KBM-7 (cell line): ENCODE data around the gene ANKRD10.

Experiments
- DNase-seq: peaks from one replicate; pipeline ENCODE4 v3.0.0-alpha.2; 2015
- in situ Hi-C: fragments of 300-500 bp; cut with MboI; formaldehyde crosslinking; loops from 2 replicates; pipeline ENCODE4 v1.14.3; 2020; ENCODE audit warnings: low sequenced_read_pairs, low pct_unique_long_range_greater_than_20kb, mixed read lengths

ANKRD10 gene

GRCh38 chr13:110921209-110921608, 6.3 kb upstream of the ANKRD10 start:
- in situ Hi-C loops, result no loop called here
- DNase-seq, result no peak

DNA sequence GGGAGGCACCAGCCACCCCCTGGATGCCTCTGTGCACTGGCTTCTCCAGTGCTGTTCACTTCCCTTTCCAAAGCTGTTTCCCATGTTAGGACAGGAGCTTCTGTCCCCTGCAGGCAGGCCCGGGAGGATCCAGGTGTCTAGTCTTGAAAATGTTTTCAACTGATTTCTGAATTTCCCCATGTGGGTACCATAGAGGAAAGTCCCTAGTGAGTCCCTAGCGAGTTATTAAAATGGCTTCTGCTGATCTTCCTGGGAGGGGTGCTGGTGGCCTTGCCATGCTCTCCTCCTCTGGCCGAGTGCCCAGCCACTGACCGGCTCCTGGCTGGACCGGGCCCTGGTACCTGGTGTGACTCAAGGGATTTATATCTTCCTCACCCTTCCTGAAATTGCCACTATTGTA, 5.2 kb upstream of the ANKRD10 start:
- in situ Hi-C loops, result no loop called here
- no peak for DNase-seq

DNA sequence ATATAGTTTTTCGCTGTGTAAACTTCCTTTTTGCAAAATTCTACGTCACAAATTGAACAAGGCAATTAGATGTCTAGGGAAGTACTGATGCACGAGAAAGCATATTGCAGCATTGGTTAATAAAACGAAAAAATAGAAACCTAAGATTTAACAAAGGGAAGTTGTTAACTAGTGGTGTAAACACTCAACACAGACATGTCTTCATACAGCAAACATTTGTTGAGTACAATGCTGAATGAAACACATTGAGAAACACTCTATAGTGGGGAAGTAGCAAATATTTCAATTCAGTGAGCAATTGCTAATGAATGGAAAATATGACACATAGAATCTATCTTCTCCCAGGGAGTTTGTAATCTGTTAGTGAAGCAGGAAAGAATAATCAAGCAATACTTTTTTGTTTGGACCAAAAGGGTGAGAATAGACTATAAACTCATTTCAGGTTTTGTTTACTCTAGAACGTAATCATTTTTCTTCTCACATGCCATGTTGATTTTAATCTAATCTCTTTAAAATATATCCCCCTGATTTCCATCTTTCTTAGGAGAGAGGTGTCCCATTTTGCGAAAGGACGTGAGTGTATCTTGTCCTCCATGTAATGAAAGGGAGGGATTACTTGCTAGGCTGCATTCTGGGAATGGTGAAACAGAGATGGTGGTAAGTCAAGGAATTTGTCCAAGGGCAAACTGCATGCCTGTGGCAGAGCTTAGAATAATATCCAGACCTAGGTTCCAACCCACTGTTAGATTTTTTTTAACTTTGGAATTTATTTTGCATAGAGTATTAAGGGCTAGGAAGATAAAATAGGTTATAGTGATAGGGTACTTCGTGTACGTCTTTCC, 1.7 kb upstream of the ANKRD10 start:
- peak; percentile 25 for DNase-seq
- in situ Hi-C loops, result no loop called here

DNA sequence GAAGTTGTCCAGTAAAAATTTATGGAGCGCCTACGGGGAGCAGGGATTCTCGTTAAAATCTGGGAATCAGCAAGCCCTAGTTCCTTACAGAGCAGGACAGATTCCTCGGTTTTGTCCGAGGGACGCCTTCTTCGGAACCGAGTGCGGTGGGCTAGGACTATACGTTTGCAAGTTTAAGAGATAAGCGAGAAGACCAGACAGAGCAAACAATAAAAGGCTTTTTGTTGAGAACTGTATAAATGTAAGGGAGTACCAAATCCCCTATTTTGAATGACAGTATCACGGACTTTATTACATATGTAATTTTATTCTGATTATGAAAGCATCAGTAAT, 971 bp upstream of the ANKRD10 start:
- no peak for DNase-seq
- in situ Hi-C loops, result no loop called here

DNA sequence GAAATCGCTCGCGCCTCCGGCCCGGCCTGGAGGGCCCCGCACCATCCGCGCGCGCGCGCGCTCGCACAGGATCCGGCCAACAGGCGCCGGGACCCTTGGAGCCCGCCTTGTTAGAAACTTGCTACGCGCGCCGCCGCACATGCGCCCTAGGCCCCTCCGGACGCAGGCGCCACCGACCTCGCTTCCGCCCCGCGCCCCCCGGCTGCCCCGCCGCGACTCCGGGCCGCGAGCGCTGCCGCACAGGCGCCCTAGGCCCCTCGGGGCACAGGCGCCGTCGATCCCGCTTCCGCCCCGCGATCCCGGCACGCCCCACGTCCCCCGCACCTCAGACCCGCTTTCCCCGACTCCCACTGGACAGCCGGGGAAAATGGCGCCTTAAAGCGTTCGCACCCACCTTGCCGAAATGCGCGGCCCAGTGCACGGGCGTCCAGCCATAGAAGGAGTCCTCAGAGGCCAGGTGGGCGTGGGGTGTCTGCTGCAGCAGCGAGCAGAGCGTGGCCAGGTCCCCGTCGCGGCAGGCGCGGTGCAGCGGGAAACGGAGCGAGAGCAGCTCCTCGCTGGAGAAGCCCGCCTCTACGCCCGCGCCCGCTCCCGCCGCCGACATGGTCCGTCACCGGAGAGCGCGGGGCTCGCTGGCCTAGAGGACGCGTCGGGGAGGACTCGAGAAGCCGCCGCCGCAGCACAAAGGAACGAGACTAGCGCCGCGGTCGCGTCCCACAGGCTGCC, 375 bp downstream of the ANKRD10 start:
- in situ Hi-C loops, result no loop called here

DNA sequence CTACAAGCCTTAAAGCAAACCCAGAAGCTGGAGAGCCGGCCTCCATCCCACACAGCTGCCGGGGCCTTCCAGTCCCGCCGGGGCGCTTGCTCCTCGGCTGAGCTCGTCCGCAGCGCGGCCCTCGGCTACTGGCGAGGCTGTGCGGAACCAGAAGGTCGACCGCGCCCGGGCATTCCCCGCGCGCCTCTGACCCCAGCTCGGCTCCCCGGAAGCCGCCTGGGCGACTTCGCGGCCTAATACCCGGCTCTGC, 863 bp downstream of the ANKRD10 start:
- DNase-seq, result no peak
- in situ Hi-C loops, result no loop called here

More for the DNA sequence above, 375 bp downstream of the ANKRD10 start:
- peak; percentile 79 for DNase-seq

DNA sequence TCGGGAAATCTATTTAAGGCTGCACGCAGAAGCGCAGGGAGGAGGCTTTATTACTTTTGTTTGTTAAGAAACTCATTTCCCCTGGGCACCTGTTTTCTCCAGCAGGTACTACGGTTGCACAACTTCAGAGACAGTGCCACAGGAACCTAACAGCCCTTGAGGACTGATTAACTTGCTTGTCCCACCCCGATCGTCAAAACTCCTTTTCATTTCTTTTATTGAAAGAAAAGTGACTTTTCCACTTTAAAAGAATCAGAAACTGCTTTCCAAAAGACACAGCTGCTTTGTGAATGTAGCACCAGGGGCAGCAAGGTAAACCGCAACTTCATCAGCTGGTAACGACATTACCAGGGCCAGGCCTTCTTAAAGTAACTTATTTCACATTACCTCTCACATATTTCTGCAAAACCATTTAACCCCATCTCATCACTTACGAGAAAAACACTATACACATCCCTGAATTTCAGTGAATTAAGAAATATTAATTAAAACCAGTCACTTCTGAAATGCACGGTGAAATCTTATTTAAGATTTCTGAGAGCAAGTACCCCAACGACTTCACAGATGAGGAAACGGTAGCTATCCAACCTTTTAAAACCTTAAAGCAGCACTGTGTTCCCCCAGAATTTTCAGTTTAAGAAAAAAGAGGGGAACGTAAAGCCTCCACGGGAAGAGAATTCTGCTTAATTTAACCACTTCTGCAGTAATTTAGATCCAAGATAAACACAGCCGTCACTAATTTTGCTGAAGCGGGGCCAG, 1.4 kb downstream of the ANKRD10 start:
- in situ Hi-C loops, result no loop called here
- peak; percentile 42 for DNase-seq

DNA sequence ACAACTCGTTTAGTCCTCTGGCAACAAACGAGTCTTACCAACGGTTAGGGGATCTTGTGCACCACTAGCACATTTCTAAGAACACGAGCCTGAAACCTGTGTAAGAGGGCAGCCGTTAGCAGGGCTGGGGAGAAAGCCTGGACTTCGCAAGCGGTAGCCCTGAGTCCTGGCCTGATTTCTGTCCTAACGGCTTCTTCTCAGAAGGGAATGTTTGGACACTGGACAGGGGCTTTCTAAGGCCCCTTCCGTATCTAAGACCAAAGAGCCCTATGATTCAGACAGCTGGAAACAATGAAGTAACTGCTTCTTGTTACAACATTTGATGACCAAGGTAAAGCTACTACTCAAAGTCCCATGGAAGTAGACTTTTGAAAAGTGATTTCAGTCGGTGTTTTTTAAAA, 2.2 kb downstream of the ANKRD10 start:
- peak; percentile 14 for DNase-seq

DNA sequence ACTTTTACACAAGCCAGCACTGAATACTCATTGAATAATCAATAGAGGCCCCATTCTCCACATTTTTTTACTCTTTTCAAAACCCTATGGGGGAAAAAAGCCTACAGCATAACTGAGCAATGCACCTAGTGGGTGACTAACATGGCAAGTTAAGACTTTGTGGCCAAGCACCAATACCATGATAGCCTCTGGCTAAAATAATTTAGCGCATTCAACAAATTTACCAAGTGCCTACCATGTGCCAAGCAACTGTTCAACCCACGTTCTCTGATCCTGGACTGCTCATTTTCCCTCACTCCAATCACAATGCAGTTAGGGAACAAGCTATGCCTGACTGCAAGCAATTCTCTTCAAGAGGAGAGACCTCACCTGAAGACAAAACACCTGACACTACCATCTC, 3.0 kb downstream of the ANKRD10 start:
- in situ Hi-C loops, result no loop called here
- DNase-seq, result no peak

More for the DNA sequence above, 2.2 kb downstream of the ANKRD10 start:
- in situ Hi-C loops, result no loop called here

DNA sequence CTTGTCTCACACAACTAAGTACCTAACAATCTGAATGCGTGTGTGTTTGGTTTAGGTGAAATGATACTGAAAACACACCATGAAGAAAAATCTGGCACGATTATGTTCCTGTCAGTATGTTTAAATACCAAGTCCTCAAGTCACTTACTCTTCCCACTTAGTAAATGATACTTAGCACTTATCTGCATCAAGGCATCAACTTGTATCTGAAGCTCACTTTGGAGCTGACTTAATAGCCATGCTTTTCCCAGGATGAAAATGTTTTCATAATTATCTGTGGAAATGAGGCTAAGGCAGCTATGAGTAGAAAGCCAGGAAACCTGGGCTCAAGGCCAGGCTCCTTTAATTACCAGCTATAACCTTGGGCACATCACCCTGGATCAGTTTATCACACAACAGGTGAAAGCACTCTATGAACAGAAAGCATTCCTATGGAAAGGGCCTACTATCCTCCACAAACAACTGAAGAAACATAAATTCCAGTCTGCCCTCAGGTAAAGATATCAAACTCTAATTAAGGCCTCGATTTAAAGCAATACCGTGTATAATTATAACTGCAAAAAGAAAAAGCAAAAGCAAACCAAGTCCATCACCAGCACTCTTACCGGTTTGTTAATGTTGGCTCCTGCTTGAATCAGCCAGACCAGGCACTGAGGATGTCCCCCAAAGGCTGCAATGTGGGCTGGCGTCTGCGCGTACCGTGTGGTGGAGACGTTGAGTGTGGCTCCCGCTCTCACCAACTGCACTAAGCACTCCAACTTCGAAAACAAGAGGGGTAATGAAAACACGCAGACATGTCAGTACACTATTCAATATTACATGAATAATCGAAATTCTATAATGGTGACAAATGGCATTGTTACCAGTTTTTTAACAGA, 4.6 kb downstream of the ANKRD10 start:
- in situ Hi-C loops, result no loop called here
- DNase-seq, result no peak

DNA sequence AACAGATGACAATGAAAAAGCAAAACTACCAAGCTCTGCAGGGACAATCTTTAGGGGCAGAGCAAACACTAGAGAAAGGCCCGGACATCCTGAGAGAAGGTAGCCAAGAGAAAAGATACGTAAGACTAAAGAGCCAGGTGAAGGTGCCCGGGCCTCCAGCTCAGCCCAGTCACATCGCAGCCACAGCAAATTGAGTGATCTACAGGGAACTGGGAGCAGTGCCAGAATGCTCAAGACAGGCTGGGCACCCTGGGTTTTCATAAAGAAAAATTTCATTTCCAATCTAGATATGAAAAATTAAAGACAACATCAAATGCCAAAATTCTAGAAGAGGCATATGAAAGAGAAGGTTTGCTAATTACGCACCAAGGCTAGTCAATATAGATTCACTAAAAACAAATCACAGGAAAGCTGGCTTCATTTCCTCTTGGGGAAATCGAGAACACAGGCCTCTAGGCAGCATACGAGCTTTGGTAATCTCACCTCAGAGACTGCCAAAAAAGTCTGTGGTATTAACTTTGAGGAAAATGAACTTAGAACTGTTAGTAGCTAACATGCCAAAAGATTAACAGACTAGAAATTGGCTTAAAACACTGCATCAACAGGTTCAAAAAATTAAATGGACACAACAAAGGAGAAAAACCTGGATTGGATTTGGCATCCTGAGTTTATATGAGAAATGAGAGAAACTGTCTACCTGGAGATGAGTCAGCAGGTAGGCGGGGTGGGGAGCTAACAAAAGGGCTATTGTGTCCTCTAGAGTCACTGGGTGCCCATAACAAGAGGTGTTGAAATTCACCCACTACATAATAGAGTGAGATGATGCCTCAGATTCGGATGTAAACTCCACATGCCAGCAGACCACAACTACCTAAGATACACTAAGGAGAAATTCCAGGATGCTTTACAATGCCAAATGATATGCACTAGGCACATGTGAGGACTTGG, 6.6 kb downstream of the ANKRD10 start:
- in situ Hi-C loops, result no loop called here
- DNase-seq, result no peak

- in situ Hi-C loops, result no loop called here
- DNase-seq, result no peak
Measured at GRCh38 chr13:110907301-110907700, 7.6 kb downstream of the ANKRD10 start.

GRCh38 chr13:110904748-110905147, 10.1 kb downstream of the ANKRD10 start:
- DNase-seq, result no peak
- in situ Hi-C loops, result no loop called here

GRCh38 chr13:110902370-110902769, 12.5 kb downstream of the ANKRD10 start:
- no peak for DNase-seq
- in situ Hi-C loops, result no loop called here

DNA sequence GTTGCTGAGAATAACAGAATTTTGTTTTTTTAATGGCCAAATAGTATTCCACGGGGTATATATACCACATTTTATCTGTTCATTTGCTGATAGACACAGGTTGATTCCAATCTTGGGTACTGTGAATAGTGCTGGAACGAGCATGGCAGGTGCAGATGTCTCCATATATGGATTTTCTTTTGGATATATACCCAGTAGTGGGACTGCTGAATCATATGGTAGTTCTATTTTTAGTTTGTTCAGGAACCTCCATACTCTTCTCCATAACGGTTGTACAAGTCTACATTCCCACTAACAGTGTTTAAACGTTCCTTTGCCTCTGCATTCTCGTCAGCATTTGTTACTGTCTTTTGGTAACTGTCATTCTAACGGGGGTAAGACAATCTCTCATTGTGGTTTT, 17.3 kb downstream of the ANKRD10 start:
- DNase-seq, result no peak

GRCh38 chr13:110897014-110897413, 17.9 kb downstream of the ANKRD10 start:
- in situ Hi-C loops, result no loop called here
- no peak for DNase-seq

More for the DNA sequence above, 17.3 kb downstream of the ANKRD10 start:
- in situ Hi-C loops, result no loop called here

DNA sequence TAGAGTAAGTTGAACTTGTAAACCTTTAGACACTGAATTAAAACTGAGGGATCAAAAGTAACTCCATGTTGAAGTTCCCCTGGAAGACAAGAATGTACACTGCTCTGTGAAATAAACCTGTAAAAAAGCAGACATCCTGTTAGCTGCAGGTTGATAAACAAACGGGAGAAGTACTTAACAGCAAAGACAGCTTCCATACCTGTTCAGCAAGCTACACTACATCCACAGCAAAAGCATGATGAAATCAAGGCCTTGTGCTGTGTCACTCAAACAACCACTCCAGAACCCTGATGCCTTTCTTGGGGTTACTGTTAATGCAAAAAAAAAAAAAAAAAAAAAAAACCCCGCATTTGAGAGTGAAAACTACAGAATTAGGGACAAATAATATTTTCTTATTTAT, 20.8 kb downstream of the ANKRD10 start:
- no peak for DNase-seq
- in situ Hi-C loops, result no loop called here

GRCh38 chr13:110893571-110893970, 21.3 kb downstream of the ANKRD10 start:
- in situ Hi-C loops, result no loop called here
- no peak for DNase-seq
